ENCODE data around the gene PASD1.
"Not testable (repeated sequence)": the region's sequence is repeated elsewhere in the genome, so short reads cannot be mapped to it uniquely, and the experiment has no call there.

PASD1 gene, protein sequence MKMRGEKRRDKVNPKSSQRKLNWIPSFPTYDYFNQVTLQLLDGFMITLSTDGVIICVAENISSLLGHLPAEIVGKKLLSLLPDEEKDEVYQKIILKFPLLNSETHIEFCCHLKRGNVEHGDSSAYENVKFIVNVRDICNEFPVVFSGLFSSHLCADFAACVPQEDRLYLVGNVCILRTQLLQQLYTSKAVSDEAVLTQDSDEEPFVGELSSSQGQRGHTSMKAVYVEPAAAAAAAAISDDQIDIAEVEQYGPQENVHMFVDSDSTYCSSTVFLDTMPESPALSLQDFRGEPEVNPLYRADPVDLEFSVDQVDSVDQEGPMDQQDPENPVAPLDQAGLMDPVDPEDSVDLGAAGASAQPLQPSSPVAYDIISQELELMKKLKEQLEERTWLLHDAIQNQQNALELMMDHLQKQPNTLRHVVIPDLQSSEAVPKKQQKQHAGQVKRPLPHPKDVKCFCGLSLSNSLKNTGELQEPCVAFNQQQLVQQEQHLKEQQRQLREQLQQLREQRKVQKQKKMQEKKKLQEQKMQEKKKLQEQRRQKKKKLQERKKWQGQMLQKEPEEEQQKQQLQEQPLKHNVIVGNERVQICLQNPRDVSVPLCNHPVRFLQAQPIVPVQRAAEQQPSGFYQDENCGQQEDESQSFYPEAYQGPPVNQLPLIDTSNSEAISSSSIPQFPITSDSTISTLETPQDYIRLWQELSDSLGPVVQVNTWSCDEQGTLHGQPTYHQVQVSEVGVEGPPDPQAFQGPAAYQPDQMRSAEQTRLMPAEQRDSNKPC

DNA sequence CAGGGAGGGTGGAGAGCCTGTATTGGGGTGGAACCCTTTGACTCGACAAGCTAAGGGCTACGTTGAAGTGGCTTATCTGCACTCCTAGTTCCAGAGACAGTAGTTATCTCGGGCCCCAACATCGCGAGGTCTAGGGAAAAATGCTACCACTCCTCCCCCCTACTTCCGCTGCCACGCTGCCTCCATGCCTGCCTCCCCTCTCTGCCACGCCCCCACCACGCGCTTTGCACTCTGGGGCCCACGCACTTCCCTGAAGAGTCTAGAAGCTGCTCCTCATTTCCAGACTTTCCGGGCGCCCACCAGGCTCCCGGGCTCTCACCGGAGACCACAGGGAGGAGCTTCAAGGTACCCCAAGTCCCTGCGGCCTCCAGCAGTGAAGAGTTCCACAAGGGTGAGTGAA is at the start of gene PASD1:
TSS of gene PASD1 (plus strand) at position 227 of the 400 bp plus-strand sequence. CDS start 37,879 bp downstream, outside the sequence.
- no peak for DNase-seq

DNA sequence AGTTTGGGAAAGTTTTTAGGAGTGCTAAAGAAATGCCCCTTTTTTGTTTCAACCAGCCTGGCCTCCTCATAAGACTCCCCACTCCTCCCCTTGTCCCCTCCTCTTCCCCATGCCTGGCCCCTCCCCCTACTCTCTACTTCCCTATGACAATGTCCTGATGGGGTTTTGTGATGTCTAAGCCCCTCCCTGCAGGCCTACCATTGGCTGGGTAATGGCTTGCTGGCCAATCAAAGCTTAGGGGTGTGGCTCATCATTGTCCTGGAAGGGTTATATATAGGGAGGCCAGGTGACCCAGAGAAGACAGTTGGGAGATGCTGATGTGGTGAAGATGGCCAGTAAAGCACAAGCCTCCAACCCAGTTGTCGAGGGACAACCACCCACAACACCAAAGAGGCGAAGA is 48.2 kb upstream of the PASD1 start:
- no peak for DNase-seq

DNA sequence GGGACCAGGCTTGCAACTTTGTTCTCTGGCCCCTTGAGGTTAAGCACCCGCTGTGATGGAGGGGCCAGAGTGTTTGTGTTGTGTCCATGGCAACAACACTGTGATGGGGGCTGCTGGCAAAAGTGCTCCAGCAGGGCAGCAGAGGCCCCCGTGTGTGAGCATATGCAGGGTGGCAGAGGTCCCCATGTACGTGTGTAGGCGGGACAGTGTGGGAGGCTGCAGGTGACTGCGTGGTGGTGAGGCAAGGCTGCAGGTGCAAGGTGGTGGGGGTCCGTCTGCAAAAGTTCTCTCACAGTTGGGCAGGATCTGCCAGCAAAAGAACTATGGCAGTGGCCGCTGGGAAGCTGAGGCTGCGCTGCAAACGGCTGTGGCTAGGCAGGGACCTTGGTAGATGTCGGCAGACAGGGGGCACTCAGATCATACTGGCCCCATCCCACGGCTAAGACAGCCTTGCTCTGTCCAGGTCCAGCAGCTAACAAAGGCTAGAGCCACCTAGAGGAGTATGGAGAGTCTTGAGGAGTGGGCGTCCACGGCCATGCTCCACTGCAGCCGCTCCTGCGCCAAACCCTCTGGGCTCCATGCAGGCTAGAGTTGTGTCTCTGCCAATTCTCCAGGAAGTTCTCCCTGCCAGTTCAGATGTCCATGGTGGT is 46.8 kb upstream of the PASD1 start:
- DNase-seq, result no peak

DNA sequence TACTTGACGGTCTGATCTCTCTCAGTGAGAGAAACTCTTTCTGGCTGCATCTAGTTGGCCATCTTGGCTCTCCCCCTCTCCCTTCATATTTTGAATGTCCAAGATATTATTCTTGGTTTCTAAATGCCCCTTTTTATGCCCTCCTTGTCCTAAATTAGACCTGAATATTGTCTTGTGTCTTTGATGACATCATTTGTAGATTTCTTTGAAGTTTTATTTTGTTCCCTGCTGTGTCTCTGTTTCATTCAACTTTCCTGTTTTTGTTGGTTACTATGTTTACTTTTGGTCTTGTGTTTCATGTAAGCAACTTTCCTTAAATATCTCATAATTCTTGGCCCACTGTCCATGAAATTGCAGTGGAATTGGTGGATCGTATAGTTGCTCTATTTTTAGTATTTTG is 46.1 kb upstream of the PASD1 start:
- DNase-seq, result no peak

DNA sequence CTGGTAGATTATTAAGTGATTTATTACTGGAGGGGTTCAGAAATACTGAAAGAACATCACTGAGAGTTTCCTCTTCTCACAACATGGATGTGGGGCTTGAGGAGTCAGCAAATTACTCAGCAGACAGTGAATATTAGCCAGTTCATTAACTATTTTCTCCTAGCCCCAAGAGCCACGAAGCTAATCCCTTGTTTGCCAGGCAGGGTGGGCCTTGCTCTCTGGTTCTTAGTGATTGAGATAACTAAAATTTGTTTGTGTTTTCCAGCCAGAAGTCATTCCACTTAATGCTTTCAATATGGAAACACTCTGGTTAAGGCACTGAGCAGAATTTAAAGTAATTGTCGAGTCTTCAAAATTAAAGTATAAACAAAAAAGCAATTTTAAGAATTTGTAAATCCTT is 40.1 kb upstream of the PASD1 start:
- DNase-seq, result no peak

DNA sequence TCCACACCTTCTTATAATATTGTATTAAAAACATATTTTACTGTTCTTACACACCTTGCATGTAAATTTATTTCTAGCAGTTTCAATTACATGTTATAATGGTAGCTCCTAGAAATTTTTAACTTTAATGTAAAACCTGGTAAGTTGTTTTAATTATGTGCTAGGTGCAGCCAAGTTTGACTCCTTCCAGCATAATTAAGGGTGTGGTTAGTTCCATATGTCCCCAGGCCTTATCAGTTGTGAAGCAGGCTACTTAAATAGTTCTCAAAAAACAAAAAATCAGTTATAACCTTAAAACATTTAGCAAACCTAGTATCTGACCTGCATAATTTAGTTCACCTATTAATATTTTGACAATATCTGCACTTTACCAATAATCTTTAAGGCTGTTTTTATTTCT is 26.9 kb upstream of the PASD1 start:
- no peak for DNase-seq

DNA sequence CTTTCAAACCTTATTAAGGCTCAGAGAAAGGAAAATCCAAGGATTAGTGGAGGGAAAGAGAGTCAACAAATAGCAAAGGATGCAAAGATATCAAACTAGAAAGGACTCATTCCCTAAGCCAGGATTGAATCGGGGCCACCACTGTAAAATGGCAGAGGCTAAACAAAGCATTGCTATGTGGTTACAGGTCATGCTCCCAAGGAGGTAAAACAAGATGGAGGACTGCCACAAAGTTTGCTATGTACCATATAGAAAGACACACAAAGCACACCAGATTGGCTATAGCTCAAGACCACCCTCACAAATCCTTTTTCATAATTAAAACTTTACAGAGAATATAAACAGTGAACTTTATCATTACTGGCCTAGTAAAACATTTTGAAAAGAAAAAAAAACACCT is 25.9 kb upstream of the PASD1 start:
- no peak for DNase-seq

DNA sequence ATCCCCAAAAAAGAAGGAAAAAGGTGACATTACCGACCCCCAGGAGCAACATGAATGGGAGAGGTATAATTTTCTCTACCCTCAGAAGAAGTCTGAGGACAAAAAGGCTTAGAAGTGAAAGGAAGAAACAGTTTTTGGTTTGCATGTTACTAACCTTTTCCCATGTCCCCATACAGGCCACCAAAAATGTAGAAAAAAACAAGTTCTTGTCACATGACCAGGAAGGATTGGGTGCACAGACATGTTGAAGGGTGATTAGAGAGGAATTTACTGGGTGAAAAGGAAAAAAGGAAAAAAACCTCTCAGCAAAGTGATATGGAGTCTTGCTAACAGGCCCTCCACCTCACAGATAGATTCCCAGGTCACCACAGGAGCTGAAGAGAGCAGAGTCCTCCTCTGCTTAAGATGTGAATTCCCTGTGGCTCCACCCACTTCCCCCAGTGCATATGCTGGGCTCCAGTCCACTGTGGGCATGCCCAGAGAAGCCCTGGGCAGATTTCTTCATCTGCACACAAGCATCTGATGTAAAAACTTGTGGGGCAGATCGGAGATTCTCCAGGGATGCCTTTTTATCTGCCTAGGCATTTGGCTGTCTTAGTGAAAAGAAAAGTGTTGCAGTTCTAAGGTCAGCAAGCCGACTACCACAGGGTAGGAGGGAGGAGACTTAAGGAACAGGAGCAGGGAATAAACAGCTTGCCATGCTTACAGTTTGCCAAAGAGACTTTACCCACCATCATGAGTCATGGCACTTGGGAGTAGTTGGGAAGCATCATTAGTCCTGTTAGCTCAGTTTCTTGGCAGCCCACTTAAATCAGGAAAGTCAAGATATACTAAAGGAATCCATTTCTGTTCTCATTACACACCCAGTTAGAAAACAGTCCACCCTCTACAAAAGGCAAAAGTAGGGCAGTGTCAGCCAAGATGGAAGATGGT is 25.0 kb upstream of the PASD1 start:
- DNase-seq, result no peak

DNA sequence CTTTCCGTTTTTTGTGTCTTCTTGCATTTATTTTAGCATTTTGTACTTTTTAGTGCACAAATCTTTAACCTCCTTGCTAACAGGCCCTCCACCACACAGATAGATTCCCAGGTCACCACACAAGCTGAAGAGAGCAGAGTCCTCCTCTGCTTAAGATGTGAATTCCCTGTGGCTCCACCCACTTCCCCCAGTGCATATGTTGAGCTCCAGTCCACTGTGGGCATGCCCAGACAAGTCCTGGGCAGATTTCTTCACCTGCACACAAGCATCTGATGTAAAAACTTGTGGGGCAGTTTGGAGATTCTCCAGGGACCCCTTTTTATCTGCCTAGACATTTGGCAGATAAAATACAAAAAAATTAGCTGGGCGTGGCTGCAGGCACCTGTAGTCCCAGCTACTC is 19.8 kb upstream of the PASD1 start:
- no peak for DNase-seq

DNA sequence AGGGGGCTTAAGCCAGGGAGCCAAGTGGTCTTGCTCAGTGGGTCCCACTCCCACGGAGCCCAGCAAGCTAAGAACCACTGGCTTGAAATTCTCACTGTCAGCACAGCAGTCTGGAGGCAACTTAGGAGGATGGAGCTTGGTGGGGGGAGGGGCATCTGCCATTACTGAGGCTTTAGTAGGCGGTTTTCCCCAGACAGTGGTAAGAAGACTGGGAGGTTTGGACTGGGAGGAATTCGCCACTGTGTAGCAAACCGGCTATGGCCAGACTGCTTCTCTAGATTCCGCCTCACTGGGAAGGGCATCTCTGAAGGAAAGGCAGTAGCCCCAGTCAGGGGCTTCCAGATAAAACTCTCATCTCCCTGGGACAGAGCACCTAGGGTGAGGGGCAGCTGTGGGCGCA is 17.2 kb upstream of the PASD1 start:
- DNase-seq, result not testable (repeated sequence)

DNA sequence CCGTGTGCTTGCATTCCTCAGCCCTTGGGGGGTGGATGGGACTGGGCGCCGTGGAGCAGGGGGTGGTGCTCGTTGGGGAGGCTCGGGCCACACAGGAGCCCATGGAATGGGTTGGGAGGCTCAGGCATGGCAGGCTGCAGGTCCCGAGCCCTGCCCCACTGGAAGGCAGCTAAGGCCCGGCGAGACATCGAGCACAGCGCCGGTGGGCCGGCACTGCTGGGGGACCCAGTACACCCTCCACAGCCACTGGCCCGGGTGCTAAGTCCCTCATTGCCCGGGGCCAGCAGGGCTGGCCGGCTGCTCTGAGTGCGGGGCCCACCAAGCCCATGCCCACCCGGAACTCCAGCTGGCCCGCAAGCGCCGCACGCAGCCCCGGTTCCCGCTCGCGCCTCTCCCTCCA is 12.3 kb upstream of the PASD1 start:
- not testable (repeated sequence) for DNase-seq

DNA sequence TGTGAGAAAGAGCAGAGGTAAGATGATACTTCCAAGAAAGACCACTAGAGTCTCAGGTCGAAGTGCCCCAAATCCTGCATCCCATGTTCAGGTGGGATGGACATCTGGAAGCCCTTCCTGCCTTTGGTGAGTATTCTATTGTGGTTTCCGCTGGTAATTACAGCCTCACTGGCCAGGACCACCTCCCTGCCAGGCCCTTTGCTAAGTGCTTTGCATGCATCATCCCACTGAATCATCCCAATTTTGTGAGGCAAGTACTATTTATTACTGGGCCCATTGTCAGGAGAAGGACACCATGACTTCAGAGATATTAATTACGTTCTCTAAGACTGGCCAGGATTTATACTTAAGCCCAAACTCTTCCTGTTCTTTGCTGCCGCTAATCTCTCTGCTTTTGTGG is 10.7 kb upstream of the PASD1 start:
- no peak for DNase-seq

DNA sequence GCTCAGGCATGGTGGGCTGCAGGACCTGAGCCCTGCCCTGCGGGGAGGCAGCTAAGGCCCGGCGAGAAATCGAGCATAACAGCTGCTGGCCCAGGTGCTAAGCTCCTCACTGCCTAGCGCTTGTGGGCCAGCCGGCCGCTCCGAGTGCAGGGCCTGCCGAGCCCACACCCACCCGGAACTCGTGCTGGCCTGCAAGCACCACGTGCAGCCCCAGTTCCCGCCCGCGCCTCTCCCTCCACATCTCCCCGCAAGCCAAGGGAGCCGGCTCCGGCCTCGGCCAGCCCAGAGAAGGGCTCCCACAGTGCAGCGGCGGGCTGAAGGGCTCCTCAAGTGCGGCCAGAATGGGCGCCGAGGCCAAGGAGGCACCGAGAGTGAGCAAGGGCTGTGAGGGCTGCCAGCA is 8.2 kb upstream of the PASD1 start:
- not testable (repeated sequence) for DNase-seq

DNA sequence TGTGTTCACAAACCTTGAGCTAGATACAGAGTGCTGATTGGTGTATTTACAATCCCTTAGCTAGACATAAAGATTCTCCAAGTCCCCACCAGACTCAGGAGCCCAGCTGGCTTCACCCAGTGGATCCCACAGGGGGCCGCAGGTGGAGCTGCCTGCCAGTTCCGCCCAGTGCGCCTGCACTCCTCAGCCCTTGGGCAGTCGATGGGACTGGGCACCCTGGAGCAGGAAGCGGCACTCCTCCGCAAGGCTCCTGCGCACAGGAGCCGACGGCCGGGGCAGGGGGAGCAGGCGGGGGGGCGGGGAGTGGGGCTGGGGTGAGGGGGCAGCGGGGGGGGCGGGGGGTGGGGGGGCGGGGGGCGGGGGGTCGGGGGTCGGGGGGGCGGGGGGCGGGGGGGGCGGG is 990 bp upstream of the PASD1 start:
- DNase-seq, result not testable (repeated sequence)

DNA sequence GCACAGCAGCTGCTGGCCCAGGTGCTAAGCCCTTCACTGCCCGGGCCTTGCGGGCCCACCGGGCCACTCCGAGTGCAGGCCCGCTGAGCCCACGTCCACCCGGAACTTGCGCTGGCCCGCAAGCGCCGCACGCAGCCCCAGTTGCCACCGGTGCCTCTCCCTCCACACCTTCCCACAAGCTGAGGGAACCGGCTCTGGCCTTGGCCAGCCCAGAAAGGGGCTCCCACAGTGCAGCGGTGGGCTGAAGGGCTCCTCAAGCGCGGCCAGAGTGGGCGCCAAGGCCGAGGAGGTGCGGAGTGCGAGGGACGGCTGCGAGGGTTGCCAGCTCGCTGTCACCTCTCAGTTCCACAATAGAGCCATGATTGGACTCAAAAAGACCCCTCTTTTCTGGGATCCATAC is 472 bp upstream of the PASD1 start:
- not testable (repeated sequence) for DNase-seq

DNA sequence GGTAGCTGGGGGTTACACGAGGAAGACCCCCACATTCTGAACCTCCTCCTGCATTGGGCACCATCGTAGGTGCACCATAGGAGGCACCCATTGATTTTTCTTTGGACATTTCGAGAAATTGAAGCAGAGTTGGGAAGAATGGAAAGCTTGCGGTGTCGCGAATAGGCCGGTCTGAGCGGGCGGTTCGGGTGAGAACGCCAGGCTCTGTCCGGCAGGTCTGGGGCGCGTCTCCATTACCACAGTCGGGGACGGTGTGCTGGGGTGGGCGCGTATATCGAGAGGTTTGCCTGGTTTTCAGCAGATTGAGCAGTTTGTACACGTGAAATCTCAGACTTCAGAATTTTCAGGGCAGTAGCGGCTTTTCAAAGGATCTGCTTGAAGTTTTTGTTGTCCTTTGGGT is 560 bp downstream of the PASD1 start:
- DNase-seq, result no peak

DNA sequence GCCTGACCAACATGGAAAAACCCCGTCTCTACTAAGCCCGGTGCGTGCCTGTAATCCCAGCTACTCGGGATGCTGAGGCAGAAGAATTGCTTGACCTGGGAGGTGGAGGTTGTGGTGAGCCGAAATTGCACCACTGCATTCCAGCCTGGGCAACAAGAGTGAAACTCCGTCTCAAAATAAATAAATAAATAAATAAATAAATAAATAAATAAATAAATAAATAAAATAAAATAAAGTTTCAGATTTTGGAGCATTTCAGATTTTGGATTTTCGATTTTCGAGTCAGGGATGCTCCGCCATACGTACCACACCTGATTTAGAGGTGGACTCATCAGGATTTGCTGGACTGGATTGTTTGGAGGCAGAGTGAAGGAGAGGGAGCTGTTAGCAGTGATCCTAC is 3.4 kb downstream of the PASD1 start:
- not testable (repeated sequence) for DNase-seq

DNA sequence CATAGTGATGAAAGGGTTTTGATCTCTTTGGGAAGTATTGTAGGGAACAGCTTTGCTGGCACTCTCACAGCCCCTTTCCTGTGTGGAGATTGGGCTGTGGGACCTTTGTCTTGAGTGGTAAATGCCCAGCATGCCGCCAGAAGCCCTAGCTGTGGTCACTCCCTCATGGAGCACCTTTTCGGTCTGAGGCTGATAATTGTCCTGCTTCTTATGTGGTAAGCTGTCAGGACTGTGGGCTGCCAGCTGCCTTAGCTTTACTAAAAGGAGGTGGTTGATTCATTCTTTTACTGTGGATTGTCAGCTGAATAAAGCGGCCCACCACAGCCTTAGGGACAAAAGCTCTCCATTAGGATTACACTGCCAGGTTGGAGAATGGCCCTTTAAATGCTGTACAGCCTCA is 7.1 kb downstream of the PASD1 start:
- DNase-seq, result no peak

DNA sequence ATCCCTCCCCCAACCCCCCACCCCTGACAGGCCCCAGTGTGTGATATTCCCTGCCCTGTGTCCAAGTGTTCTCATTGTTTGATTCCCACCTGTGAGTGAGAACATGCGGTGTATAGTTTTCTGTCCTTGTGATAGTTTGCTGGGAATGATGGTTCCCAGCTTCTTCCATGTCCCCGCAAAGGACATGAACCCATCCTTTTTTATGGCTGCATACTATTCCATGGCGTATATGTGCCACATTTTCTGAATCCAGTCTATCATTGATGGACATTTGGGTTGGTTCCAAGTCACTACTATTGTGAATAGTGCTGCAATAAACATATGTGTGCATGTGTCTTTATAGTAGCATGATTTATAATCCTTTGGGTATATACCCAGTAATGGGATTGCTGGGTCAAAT is 29.9 kb downstream of the PASD1 start:
- not testable (repeated sequence) for DNase-seq

DNA sequence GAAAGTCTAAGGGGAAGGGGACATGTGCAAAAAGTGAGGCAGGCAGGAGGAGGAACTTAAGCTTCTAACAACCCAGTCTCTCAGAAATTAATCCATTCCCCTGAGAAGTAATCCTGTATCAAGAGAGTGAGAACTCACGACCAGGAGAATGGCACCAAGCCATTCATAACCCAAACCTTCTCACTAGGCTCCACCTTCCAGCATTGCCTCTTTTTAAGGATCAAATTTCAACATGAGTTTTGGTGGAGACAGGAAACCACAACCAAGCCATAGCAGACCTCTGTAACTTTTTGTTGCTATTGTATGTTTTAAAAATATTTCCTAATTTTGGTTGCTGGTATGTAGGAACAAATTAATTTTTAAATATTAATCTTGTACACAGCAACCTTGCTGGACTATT is 32.8 kb downstream of the PASD1 start:
- no peak for DNase-seq

DNA sequence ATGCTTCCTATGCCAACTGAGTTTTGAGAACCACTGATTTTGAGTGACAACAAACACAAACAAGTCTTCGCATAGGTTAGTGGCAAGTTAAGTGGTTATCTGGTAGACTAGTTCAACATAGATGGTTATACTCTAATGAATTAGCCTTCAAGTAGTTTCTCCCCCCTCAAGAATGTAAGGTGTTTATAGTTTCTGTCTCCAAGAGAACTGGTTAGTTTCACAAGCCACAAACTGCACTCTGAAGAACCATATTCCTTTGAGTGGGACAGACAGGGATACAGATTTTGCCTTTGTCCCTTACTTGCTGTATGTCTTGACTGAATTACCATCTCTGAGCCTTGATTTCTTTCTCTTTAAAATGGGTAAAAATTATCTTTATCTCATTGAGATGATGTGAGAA is 41.5 kb downstream of the PASD1 start:
- no peak for DNase-seq

DNA sequence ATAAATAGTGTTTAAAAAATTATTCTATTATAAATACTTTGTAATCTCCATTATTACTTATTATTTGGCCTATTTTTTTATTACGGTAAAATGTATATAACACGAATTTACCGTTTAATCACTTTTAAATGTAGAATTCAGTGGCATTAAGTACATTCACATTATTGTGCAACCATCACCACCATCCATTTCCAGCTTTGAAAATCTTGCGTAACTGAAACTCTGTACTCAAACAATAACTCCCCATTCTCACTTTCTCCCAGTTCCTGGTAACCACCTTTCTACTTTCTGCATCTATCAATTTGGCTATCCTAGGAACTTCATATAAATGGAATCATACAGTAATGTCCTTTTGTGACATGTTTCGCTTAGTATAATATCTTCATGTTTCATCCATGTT is 45.7 kb downstream of the PASD1 start:
- DNase-seq, result no peak

DNA sequence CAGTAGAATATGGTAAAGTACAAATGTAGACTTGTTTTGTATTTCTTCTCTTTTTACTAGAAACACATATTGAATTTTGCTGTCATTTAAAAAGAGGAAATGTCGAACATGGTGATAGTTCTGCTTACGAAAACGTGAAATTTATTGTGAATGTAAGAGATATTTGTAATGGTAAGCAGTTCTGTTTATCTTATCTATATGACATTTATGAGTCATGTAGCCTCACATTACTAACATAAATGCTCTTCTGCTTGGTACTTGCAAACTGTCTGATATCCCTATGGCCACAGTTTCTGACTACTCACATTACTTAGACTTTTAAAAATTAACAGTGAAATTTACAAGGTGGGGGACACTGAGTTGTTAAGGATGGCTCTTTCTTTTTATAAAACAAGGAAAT is 57.9 kb downstream of the PASD1 start:
- DNase-seq, result no peak

All from kidney glomerular epithelial cell (primary cell).